ENCODE measurements around the gene PLEKHS1. TPM values are rescaled to one million over a fixed set of nuclear protein-coding genes. Genes with fewer than 3 reads are reported as not detected.

Gene PLEKHS1
- total RNA-seq, 1 donor from 2014 or later, result not detected

- Mint-ChIP-seq H3K36me3 (ENCODE audit: low read depth) (peaks cover 8% of the 10 kb centered on the region), H3K4me3 (ENCODE audit: unreplicated experiment) (no peak overlapping the region), H3K27me3 (ENCODE audit: low read depth) (no peaks in the 10 kb centered on the region), H3K4me1 (ENCODE audit: low read depth) (peaks cover 26% of the 10 kb centered on the region), H3K9me3 (ENCODE audit: low read depth) (peaks cover 3% of the 10 kb centered on the region), H3K27ac (ENCODE audit: unreplicated experiment) (no peak overlapping the region)
- DNase-seq (ENCODE audit: low spot score), result no peak
- TF ChIP-seq CTCF (IDR thresholded peaks at IDR 0.05), result no peak
These were observed 17.8 kb upstream of the PLEKHS1 start for GRCh38 chr10:113733635-113734034.

DNA sequence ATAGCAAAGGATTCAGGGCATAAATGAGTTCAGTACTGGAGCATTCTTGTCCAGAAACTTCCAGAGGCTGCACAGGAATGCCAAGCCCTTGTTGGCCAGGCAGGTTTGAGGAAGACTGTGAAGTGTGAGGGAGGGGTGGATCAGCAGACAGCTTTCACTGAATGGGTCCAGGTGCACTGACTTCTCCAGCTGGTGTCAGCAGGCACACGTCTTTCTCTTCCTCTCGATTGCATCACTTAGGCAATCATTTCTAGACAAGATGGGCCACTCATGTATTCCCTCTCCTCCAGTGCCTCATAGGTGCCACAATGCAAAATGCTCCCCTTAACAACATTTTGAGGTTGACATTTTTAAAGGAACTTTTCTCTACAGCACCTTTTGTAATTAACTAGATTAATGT, 15.6 kb upstream of the PLEKHS1 start:
- Mint-ChIP-seq H3K4me1 (ENCODE audit: low read depth) (peaks cover 26% of the 10 kb centered on the region), H3K4me3 (ENCODE audit: unreplicated experiment) (no peak overlapping the region), H3K9me3 (ENCODE audit: low read depth) (no peaks in the 10 kb centered on the region), H3K27me3 (ENCODE audit: low read depth) (peaks cover 5% of the 10 kb centered on the region), H3K36me3 (ENCODE audit: low read depth) (no peaks in the 10 kb centered on the region), H3K27ac (ENCODE audit: unreplicated experiment) (no peak overlapping the region)
- no peak for TF ChIP-seq CTCF (IDR thresholded peaks at IDR 0.05)
- no peak for DNase-seq (ENCODE audit: low spot score)

- no peaks in the 10 kb centered on the region for H3K9me3 Mint-ChIP-seq (ENCODE audit: low read depth)
- TF ChIP-seq CTCF (IDR thresholded peaks at IDR 0.05), result no peak
- peaks cover 5% of the 10 kb centered on the region for H3K27me3 Mint-ChIP-seq (ENCODE audit: low read depth)
- peaks cover 22% of the 10 kb centered on the region for H3K4me1 Mint-ChIP-seq (ENCODE audit: low read depth)
- no peak for DNase-seq (ENCODE audit: low spot score)
- no peaks in the 10 kb centered on the region for H3K36me3 Mint-ChIP-seq (ENCODE audit: low read depth)
- no peak overlapping the region for H3K27ac Mint-ChIP-seq (ENCODE audit: unreplicated experiment)
- H3K4me3 Mint-ChIP-seq (ENCODE audit: unreplicated experiment), result no peak overlapping the region
These were observed 14.9 kb upstream of the PLEKHS1 start for GRCh38 chr10:113736576-113736975.

GRCh38 chr10:113739031-113739430, 12.5 kb upstream of the PLEKHS1 start:
- no peak overlapping the region for H3K27ac Mint-ChIP-seq (ENCODE audit: unreplicated experiment)
- H3K27me3 Mint-ChIP-seq (ENCODE audit: low read depth), result peaks cover 5% of the 10 kb centered on the region
- H3K4me1 Mint-ChIP-seq (ENCODE audit: low read depth), result peaks cover 18% of the 10 kb centered on the region
- H3K9me3 Mint-ChIP-seq (ENCODE audit: low read depth), result no peaks in the 10 kb centered on the region
- TF ChIP-seq CTCF (IDR thresholded peaks at IDR 0.05), result no peak
- no peak overlapping the region for H3K4me3 Mint-ChIP-seq (ENCODE audit: unreplicated experiment)
- H3K36me3 Mint-ChIP-seq (ENCODE audit: low read depth), result no peaks in the 10 kb centered on the region
- DNase-seq (ENCODE audit: low spot score), result no peak

- H3K27me3 Mint-ChIP-seq (ENCODE audit: low read depth), result peaks cover 6% of the 10 kb centered on the region
- H3K36me3 Mint-ChIP-seq (ENCODE audit: low read depth), result no peaks in the 10 kb centered on the region
- no peak for DNase-seq (ENCODE audit: low spot score)
- H3K4me3 Mint-ChIP-seq (ENCODE audit: unreplicated experiment), result no peak overlapping the region
- peaks cover 18% of the 10 kb centered on the region for H3K4me1 Mint-ChIP-seq (ENCODE audit: low read depth)
- TF ChIP-seq CTCF (IDR thresholded peaks at IDR 0.05), result no peak
- H3K9me3 Mint-ChIP-seq (ENCODE audit: low read depth), result no peaks in the 10 kb centered on the region
- H3K27ac Mint-ChIP-seq (ENCODE audit: unreplicated experiment), result no peak overlapping the region
These were observed 11.9 kb upstream of the PLEKHS1 start for GRCh38 chr10:113739577-113739976.
